Mesodermal cell (in vitro differentiated cells): ENCODE measurements around the gene GABRD.

Source experiments
- H3K27ac ChIP-seq: 2 replicates; pipeline ENCODE4 v1.7.0; 2013; ENCODE audit warnings: mild to moderate bottlenecking, low read depth, low read length, moderate library complexity; ENCODE audit not compliant: severe bottlenecking
- H3K36me3 ChIP-seq: 2 replicates; pipeline ENCODE4 v1.7.1; 2013; ENCODE audit warnings: mild to moderate bottlenecking, low read length, moderate library complexity; ENCODE audit not compliant: control insufficient read depth, insufficient read depth
- H3K4me1 ChIP-seq: one replicate; pipeline ENCODE4 v1.7.1; 2013; ENCODE audit warnings: mild to moderate bottlenecking, low read length; ENCODE audit not compliant: insufficient read depth, control insufficient read depth, poor library complexity, severe bottlenecking
- H3K4me3 ChIP-seq: 2 replicates; pipeline ENCODE4 v1.7.0; 2013; ENCODE audit warnings: low read length, control low read depth, mild to moderate bottlenecking; ENCODE audit not compliant: insufficient read depth, poor library complexity, severe bottlenecking; ENCODE audit errors: extremely low read depth
- H3K9me3 ChIP-seq: 2 replicates; pipeline ENCODE4 v1.7.1; 2013; ENCODE audit warnings: mild to moderate bottlenecking, low read length, moderate library complexity; ENCODE audit not compliant: control insufficient read depth
- WGBS, 2 experiments: methylation state at CpG; one replicate each; pipeline ENCODE4 v1.1.5; 2013; ENCODE audit warnings: missing lambda C conversion rate in 2 of 2; ENCODE audit not compliant: insufficient coverage in 2 of 2; 5-methylcytosine and 5-hydroxymethylcytosine counted together

GABRD gene

DNA sequence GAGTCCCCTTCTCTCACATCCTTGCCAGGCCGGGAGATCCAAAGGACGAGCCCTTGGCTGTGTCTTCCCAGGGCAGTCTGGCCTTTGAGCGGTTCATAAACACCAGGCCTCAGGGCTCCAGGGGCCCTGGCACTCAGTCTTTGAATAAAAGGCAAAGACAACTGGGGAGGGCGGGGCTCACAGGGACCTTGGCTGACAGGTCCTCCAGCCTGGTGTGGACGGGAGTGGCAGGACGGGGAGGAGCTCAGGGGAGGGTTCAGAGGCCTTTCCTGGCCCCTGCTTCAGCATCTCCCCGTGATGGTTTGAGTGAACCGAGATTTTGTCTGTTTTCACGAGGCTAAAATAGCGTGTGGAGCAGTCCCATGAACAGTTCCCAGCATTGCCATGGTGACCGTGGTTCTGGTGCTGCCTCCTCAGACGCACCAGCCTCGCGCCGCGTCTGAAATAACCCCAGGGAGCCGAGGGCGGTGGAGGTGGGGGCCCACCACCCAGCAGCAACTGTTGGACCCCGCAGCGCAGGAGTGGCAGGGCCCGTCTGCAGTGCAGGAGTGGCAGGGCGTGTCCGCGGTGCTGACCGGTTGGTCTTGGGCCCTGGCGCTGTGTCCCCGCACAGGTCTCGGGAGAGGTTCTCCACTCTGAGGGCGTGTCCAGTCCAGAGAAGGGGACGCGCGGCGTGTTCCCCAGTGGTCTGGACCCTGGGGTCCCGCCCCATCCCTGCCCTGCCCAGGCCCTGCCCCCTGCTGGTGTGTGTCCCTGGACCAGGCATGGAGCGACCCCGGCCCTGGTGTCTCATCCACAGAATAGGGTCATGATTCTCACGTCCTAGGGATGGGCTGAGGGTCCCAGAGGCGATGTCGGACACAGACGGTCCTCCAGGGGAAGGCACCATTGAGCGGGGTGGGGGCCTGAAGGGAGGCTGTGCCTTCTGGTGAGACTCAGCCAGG is 24.0 kb downstream of the GABRD start:
- peaks cover 3% of the 10 kb centered on the region for H3K4me1 ChIP-seq
- H3K36me3 ChIP-seq, result no peaks in the 10 kb centered on the region
- H3K9me3 ChIP-seq, result no peaks in the 10 kb centered on the region
- H3K4me3 ChIP-seq, result no peak overlapping the region
- WGBS, 2 experiments, result 89% methylated on average over 32 to 41 of the region's 41 CpGs
- no peak overlapping the region for H3K27ac ChIP-seq

DNA sequence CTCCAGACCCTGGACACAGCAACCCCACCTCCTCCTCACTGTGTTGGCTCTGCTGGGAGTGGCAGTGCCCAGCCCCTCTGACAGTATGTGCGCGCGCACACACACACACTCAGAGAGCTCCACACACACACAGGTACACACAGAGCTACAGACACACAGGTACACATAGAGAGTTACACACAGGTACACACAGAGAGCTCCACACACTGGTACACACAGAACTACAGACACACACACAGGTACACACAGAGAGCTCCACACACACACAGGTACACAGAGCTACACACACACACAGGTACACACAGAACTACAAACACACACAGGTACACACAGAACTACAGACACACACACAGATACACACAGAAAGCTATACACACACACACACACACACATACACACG is 24.7 kb downstream of the GABRD start:
- Histone ChIP-seq H3K9me3 (no peaks in the 10 kb centered on the region), H3K36me3 (no peaks in the 10 kb centered on the region), H3K4me3 (no peak overlapping the region), H3K4me1 (peaks cover 3% of the 10 kb centered on the region), H3K27ac (no peak overlapping the region)
- WGBS, 2 experiments, result 84% methylated on average over 3 of the region's 4 CpGs; no CpG with 5 or more reads in 1 of the 2 experiments

DNA sequence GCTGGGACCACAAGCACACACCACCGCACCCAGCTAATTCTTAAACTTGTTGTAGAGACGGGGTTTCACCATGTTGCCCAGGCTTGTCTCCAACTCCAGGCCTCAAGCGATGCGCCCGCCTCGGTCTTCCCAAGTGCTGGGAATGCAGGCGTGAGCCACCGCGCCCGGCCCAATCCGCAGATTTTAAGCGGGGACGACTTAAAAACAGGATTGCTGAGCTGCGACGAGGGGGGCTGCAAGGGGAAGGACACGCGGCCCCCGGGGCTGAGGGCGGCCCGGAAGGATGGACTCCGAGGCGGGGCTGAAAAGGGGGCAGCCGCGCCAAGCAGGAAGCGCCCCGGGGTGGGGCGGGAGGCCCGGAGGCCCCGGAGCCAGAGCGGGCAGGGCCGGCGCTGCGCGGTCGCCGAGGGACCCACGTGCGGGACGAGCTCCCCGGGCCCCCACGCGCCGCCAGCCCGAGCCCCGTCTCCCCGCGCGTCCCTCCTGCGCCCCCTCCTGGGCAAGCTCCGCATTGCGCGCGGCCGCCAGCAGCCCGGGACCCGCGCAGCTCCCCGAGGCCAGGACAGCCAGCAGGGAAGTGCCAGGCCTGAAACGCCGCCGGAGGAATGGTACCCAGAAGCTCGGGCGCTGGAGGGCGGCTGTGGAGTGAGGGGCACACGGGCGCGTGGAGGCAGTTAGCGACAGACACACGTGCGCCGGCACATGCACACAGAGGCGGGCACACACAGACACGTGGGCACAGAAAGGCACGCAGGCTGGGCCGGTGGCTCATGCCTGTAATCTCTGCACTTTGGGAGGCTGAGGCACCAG is 25.6 kb downstream of the GABRD start:
- no peaks in the 10 kb centered on the region for H3K9me3 ChIP-seq
- H3K4me3 ChIP-seq, result no peak overlapping the region
- peaks cover 3% of the 10 kb centered on the region for H3K4me1 ChIP-seq
- H3K27ac ChIP-seq, result no peak overlapping the region
- no peaks in the 10 kb centered on the region for H3K36me3 ChIP-seq
- 22 to 24% methylated on average over 62 to 71 of the region's 75 CpGs for WGBS, 2 experiments

DNA sequence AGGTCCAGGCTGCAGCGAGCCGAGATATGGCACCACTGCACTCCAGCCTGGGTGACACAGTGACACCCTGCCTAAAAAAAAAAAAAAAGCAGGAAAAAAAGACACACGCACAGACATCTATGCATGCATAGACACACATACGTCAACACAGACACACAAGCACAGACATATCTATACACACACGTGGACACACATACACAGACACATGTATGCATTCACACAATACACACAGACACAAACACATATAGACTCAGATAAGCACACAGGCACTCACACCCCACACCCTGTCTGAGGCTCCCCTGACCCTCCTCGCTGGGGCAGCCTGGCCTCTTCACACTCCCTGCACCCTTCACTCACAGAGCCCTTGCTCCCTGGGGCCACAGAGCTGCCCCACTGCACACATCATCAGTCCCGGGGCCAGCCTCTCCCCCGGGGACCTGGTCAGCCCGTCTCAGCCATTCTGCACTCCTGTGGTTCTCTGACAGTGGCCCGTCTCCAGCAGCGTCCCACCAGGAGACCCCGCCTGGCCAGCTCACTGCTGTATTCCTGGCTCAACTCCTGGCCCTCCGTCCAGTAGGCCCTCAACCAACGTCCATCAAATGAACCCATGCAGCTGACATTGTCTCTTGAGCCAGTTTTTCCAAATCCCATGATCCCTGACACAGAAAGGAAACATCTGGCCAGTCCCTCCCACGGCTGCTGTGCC is 26.5 kb downstream of the GABRD start:
- peaks cover 3% of the 10 kb centered on the region for H3K4me1 ChIP-seq
- WGBS, 2 experiments, result 85 to 92% methylated on average over 14 to 15 of the region's 15 CpGs
- H3K36me3 ChIP-seq, result no peaks in the 10 kb centered on the region
- no peak overlapping the region for H3K4me3 ChIP-seq
- H3K9me3 ChIP-seq, result no peaks in the 10 kb centered on the region
- H3K27ac ChIP-seq, result no peak overlapping the region

DNA sequence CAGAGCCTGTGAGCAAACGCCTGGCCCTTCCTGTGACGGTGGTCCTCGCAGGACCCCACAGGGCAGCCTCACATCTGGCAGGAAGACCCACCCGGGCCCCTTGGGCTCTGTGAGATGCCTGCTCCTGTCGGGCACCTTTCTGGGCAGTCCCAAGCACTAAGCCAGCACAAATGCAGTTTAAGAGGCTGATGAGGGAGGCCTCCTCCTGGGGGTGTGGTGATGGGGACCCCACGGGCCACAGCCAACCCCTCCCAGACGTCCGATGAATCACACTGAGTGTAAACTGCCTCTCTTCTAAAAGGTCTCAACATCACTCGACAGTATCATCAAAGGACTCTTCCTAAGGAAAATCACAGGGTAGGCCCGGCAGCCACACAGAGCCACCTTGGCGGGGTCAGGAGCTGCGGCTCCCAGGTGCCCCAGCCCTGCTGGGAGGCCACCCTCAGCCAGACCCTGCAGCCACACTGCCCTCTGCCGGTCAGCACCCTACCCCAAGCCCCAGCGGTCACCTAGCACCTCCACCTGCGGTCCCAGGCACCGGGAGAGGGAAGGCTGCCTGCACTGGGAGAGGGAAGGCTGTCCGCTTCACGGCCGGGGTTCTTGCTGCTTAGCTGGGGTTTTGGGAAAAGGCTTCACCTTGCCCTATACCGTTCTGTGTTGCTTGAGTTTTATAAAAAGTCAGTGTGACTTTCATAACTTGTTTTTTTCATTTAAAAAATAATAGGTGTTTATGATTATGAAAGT is 27.2 kb downstream of the GABRD start:
- no peak overlapping the region for H3K4me3 ChIP-seq
- no peak overlapping the region for H3K27ac ChIP-seq
- H3K9me3 ChIP-seq, result no peaks in the 10 kb centered on the region
- H3K4me1 ChIP-seq, result peaks cover 3% of the 10 kb centered on the region
- H3K36me3 ChIP-seq, result no peaks in the 10 kb centered on the region
- 40 to 44% methylated on average over 11 to 17 of the region's 20 CpGs for WGBS, 2 experiments

DNA sequence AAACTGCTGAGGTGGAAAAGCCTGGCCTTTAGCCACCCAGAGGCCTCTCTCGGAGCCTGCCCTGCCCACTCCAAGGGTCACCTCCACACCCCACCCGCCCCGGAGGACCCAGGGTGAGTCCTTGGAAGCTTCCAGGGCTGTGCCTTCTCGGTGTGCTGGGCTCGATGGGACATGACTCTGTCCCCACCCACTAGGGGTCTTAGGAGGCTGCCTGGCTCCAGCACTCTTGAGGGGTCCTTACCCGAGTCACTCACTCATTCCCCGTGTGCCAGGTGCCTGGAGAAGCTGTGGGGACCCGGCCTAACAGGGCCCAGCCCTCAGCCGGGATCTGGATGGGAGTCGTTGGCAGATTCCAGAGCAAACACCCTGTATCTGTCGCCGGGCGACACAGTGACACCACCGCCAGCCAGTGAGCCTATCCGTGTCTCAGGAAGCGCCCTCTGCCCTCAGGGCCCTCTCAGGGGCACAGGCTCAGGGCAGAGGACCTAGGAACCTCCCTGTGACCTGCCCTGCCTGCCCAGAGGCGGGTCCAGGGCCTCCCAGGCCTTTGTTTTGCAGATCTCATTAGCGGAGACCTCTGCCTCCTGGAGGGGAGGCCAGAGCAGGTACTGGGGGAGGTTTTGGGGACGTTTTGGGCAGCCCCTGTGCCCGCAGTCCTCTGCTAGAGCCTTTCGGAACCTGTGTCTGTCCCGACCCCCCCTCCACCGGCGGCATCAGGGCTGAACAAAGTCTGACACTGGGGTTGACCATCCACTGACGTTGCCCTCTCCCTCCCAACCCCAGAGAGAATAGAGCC is 28.0 kb downstream of the GABRD start:
- 34% methylated on average over 19 of the region's 25 CpGs for WGBS, 2 experiments
- no peak overlapping the region for H3K4me3 ChIP-seq

DNA sequence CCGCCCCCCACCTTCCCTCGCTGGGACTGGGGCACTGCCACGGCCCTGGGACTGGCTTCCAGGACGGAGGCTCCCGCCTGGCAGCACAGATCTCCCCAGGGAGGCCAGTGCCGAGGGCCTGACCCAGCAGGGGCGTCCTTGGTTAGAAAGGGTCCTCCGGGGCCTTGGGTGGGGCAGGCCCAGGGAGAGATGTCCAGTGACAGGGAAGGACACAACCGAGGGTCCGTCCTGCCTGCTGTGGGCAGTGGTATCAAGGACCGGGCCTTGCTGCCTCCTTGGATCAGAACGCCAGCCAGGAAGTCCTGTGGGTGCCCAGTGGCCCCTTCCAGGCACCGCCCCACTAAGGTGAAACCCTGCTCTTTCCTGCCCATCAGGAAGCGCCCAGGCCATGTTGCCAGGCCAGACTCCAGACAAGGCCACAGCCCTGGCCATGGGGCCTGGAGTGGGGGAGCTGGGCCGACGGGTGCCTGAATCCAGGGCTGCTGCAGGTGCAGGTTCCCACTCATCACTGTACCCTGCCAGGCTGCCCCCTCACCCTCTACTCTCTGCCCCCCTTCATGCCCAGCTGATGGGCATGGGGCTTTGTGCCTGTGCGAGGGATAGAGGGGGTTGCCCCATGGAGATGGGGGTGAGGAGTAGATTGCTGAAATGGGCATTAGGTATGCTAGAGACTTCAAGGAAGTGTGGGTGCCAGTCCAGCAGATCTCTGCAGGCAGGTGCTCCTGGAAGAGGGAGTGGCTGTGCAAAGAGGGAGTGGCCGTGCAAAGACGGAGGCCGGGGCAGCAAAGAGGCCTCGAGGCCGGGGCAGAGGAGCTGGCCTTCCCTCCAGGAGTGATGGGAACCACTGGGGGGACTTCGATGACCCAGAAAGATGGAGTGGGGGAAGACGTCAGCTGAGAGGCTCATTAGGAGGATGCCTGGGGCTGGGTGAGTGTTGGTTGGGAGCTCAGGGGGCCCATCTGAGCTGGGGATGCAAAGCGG is 28.9 kb downstream of the GABRD start:
- 69 to 73% methylated on average over 22 to 24 of the region's 25 CpGs for WGBS, 2 experiments
- Histone ChIP-seq H3K4me1 (peaks cover 3% of the 10 kb centered on the region), H3K36me3 (no peaks in the 10 kb centered on the region), H3K4me3 (no peak overlapping the region), H3K9me3 (no peaks in the 10 kb centered on the region), H3K27ac (no peak overlapping the region)

More for the DNA sequence above, 28.0 kb downstream of the GABRD start:
- Histone ChIP-seq H3K9me3 (no peaks in the 10 kb centered on the region), H3K36me3 (no peaks in the 10 kb centered on the region), H3K4me1 (peaks cover 3% of the 10 kb centered on the region), H3K27ac (no peak overlapping the region)

DNA sequence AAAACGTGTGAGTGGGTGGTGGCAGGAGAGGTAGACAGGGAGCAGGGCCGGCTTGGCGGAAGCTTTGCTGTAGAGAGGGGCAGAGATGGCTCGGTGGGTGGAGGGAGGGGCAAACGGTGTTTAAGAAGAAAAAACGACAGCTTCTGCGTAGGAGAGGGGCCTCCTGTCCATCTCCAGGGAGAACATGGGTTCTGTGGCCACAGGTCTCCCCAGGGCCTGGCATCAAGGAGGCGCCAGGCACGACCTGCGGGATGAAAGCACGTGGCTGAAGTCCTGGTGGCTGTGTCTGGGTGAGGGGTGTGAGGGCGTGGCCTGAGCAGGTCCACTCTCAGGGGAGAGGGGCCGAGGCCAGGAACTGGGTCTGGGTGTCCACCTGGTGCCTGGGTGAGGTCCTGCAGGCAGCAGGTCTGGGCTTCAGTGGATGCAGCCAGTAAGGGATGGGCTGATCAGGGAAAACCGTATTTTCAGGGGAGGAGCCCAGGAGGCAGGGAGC is 30.1 kb downstream of the GABRD start:
- Histone ChIP-seq H3K4me1 (peaks cover 3% of the 10 kb centered on the region), H3K27ac (no peak overlapping the region), H3K36me3 (no peaks in the 10 kb centered on the region), H3K4me3 (peak overlapping the region; percentile 42), H3K9me3 (no peaks in the 10 kb centered on the region)
- WGBS, 2 experiments, result 23 to 29% methylated on average over 8 to 14 of the region's 14 CpGs
